D721Med (cell line): ENCODE measurements around the gene PRDM5.

Source experiments
- DNase-seq: peaks from one replicate; pipeline ENCODE4 v3.0.0; 2011; ENCODE audit warnings: low spot score; ENCODE audit not compliant: insufficient read length
- FAIRE-seq: peaks from 2 replicates; lab custom pipeline; 2011; peaks lifted over from hg19 to GRCh38; lab: Jason Lieb, UNC
- TF ChIP-seq, protein P1 (sequence below): IDR thresholded peaks from 2 replicates; pipeline ENCODE4 v1.5.1; 2012; ENCODE audit warnings: mild to moderate bottlenecking, control low read depth; ENCODE audit not compliant: insufficient read depth; ENCODE audit errors: missing control alignments

The PRDM5 gene

DNA sequence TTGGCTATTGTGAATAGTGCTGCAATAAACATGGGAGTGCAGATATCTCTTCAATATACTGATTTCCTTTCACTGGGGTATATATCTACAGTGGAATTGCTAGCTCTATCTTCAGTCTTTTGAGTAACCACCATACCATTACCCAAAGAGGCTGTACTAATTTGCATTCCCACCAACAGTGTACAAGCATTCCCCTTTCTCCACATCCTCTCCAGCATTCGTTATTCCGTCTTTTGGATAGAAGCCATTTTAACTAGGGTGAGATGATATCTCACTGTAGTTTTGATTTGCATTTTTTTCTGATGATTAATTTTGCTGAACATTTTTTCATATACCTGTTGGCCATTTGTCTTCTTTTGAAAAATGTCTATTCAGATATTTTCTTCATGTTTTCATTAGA is 110.3 kb downstream of the PRDM5 start:
- no peak for FAIRE-seq
- no peak for DNase-seq
- TF ChIP-seq, protein P1, sequence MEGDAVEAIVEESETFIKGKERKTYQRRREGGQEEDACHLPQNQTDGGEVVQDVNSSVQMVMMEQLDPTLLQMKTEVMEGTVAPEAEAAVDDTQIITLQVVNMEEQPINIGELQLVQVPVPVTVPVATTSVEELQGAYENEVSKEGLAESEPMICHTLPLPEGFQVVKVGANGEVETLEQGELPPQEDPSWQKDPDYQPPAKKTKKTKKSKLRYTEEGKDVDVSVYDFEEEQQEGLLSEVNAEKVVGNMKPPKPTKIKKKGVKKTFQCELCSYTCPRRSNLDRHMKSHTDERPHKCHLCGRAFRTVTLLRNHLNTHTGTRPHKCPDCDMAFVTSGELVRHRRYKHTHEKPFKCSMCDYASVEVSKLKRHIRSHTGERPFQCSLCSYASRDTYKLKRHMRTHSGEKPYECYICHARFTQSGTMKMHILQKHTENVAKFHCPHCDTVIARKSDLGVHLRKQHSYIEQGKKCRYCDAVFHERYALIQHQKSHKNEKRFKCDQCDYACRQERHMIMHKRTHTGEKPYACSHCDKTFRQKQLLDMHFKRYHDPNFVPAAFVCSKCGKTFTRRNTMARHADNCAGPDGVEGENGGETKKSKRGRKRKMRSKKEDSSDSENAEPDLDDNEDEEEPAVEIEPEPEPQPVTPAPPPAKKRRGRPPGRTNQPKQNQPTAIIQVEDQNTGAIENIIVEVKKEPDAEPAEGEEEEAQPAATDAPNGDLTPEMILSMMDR: no peak

DNA sequence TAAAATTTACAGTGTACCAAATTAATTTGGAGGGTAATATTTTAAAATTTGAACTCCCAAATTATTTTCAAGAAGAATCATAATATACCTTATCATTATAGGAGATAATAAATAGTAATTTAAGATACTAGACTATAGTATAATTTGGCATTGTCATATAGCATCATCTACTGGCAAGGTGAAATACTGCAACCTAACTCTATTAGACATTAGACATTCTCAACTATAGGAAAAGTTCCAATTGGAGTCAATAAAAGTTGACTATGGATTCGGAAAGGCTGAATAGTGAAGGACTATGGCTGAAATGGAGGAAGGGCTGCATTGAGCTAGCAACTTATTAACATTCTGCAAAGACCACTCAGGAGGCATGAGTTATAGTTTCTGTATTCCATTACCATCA is 113.0 kb downstream of the PRDM5 start:
- DNase-seq: no peak
- no peak for FAIRE-seq
- TF ChIP-seq, protein P1: peak; percentile 16

DNA sequence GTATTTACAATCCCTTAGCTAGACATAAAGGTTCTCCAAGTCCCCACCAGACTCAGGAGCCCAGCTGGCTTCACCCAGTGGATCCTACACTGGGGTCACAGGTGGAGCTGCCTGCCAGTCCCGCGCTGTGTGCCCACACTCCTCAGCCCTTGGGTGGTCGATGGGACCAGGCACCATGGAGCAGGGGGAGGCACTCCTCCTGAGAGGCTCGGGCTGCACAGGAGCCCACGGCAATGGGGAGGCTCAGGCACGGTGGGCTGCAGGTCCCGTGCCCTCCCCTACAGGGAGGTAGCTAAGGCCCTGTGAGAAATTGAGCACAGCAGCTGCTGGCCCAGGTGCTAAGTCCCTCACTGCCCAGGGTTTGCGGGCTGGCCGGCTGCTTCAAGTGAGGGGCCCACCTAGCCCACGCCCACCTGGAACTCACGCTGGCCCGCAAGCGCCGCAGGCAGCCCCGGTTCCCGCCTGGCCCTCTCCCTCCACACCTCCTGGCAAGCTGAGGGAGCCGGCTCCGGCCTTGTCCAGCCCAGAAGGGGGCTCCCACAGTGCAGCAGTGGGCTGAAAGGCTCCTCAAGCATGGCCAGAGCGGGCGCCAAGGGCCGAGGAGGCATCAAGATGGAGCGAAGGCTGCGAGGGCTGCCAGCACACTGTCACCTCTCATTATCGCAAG is 113.9 kb downstream of the PRDM5 start:
- no peak for DNase-seq
- FAIRE-seq: no peak
- TF ChIP-seq, protein P1: no peak

DNA sequence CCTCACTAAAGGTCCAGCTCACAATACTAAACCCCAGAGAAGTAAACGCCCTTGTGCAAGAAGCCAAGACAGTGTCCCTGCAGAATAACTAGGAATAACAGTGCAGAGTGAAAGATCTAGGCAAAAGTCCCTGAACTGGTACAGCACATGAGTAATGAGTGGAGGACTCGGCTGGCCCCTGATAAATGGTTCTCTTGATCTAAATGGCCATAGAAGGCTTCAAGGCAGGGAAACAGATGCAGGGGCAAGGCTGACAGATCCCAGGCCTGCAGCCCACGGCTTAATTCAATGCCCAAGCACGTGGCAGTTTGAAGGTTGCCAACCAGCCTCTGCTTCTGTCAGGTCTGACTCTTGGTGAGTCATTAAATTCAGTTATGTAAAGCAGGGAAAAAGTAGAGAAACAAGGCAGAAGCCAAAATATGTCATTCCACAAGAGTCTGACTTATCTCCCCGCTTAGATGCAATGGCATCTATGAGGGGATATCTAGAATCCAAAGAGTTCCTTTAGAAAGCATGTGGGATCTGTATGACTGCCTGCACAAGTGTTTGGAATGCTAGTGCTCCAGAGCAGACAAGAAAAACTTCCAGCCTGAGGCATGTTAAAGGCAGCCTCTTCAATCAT is 121.3 kb downstream of the PRDM5 start:
- TF ChIP-seq, protein P1: no peak
- no peak for DNase-seq

DNA sequence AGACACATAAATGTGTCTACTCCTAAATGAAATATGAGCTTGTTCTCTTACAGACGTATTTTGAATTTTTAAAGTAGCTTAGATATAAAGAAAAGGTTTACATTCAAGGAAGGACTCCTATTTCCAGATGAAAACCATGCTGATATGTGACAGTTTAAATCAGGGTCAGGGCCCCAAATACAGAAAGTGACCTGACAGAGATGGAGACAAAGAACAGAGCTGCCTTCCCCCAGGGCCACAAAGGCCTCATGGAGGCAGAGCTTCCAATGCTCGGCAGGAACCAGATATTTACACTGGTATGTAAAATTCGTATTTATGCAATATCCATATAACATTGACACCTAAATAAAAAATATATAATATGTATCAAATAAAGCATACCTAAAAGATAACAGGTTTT is 124.0 kb downstream of the PRDM5 start:
- DNase-seq (no peak), FAIRE-seq (no peak)
- TF ChIP-seq, protein P1: no peak

More for the DNA sequence above, 121.3 kb downstream of the PRDM5 start:
- no peak for FAIRE-seq

DNA sequence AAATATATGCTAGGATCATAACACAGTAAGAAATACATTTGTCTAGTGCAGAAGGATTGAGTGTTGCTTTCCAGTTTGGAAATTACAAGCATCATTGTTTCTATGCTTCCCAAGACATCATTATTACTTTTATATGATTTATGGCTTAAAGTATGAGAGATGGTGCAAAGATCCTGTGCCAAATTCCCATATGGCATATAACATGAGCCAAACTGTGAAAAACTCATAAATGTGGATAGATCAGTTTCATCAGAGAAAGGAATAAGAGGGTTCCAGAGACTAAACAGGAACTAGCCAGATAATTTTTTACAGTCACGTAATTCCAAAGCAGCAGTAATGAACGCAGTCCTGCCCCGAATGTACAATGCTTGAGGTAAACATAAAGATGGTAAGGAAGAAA is 126.3 kb downstream of the PRDM5 start:
- FAIRE-seq: no peak

More for the DNA sequence above, 126.3 kb downstream of the PRDM5 start:
- no peak for DNase-seq
- TF ChIP-seq, protein P1: no peak
